ENCODE data around the gene ABCD1. TPM values are rescaled to one million over a fixed set of nuclear protein-coding genes. Genes with fewer than 3 reads are reported as not detected.
A peak's percentile ranks its signal among the peaks of the same experiment; 100 is the strongest.
"Not testable (repeated sequence)": the region's sequence is repeated elsewhere in the genome, so short reads cannot be mapped to it uniquely, and the experiment has no call there.

Gene ABCD1
- total and polyA plus RNA-seq, 9 donors, result 7.2 to 11.4 (median 9.2) TPM

DNA sequence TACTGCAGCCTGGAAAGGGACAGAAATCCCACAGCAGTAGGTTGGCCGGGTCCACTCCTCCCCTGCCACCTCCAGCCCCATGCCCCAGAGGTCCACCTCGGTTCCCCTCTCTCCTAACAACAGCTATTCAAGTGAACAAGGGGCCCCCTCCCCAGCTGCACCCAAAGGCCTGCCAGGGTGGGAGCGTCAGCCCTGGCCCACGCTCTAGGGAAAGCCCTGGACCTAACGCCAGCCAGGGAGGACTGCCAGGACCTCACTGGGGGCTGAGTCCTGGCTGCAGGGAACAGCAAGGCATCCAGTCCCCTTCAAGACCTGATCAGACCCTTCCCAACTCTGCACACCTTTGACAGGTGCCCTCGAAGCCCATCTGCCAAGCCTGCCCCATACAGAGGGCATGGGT is 23.7 kb upstream of the ABCD1 start:
- no peaks in the 10 kb centered on the region for H3K27me3 ChIP-seq (ENCODE audit: control insufficient read depth, insufficient read depth, low read length)
- no peak for DNase-seq
- no peaks in the 10 kb centered on the region for H3K9me3 ChIP-seq (replicated peaks; ENCODE audit: control insufficient read depth, low read depth, low read length)
- H3K4me1 ChIP-seq (ENCODE audit: control insufficient read depth, insufficient read depth, low read length), result peaks cover 27% of the 10 kb centered on the region
- H3K27ac ChIP-seq (ENCODE audit: low read length), result peak overlapping the region; percentile 35
- no peak overlapping the region for H3K4me3 ChIP-seq (ENCODE audit: low read length)
- peaks cover 27% of the 10 kb centered on the region for H3K36me3 ChIP-seq (ENCODE audit: control insufficient read depth, insufficient read depth, low read length)
- 67% methylated on average over 2 of the region's 6 CpGs for WGBS (ENCODE audit: insufficient coverage)

DNA sequence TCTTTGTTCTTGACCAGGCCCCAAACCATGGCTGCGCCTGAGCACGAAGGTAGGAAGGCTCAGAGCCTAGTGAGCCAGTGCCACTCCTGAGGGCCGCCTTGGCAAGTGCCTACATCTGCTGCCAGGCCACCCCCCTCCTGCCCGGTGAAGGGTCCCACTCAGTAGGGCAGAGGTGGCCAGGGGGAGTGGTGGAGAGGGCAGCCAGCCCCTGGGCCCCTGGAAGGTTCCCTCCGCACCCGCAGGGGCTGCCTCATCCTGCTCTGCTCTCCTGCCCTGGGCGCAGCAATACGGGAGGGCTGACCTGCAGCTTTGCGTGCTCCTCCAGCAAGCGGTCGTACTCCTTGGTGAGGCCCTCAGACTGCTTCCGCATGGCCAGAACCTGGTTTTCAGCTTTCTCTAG is 22.9 kb upstream of the ABCD1 start:
- 84% methylated on average over 8 of the region's 12 CpGs for WGBS (ENCODE audit: insufficient coverage)
- Histone ChIP-seq H3K36me3 (ENCODE audit: control insufficient read depth, insufficient read depth, low read length) (peaks cover 24% of the 10 kb centered on the region), H3K4me1 (ENCODE audit: control insufficient read depth, insufficient read depth, low read length) (peaks cover 27% of the 10 kb centered on the region), H3K9me3 (replicated peaks; ENCODE audit: control insufficient read depth, low read depth, low read length) (no peaks in the 10 kb centered on the region), H3K27me3 (ENCODE audit: control insufficient read depth, insufficient read depth, low read length) (no peaks in the 10 kb centered on the region), H3K4me3 (ENCODE audit: low read length) (no peak overlapping the region), H3K27ac (ENCODE audit: low read length) (no peak overlapping the region)
- no peak for DNase-seq

DNA sequence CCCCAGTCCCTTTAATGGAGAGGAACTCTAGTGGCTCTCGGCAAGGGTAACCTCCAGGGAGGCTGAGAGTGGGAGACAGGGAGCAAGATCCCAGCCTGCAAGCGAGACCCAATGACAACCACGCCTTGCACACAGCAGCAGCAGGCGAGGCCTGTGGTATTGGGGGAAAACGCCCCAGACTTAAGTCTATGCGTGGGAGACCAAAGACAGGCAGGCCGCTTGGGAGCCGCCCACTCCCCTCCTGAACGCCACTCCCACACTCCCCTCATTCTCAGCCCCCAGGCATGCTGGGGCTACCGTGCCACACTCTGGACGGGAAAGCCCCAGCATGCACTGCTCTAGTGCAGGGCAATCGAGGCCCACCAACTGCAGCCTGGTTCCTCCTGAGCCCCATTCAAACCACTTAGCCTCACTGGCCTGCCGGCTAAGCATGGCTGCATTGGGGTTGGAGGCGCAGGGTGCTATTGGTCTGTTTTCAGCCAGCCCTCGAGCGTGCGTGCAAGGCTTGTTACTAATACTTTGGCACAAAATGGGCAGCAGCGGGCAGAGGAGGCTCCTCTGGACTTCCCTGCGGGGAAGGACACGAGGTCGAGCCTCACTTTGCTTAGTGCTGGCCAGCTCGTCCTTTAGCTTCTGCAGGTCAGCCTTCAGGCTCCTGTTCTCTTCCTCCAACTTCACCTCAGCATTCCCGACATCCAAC is 22.2 kb upstream of the ABCD1 start:
- Histone ChIP-seq H3K27ac (ENCODE audit: low read length) (no peak overlapping the region), H3K9me3 (replicated peaks; ENCODE audit: control insufficient read depth, low read depth, low read length) (no peaks in the 10 kb centered on the region), H3K36me3 (ENCODE audit: control insufficient read depth, insufficient read depth, low read length) (peaks cover 20% of the 10 kb centered on the region), H3K27me3 (ENCODE audit: control insufficient read depth, insufficient read depth, low read length) (no peaks in the 10 kb centered on the region), H3K4me3 (ENCODE audit: low read length) (no peak overlapping the region), H3K4me1 (ENCODE audit: control insufficient read depth, insufficient read depth, low read length) (peaks cover 27% of the 10 kb centered on the region)
- 77% methylated on average over 15 of the region's 23 CpGs for WGBS (ENCODE audit: insufficient coverage)
- DNase-seq, result no peak

DNA sequence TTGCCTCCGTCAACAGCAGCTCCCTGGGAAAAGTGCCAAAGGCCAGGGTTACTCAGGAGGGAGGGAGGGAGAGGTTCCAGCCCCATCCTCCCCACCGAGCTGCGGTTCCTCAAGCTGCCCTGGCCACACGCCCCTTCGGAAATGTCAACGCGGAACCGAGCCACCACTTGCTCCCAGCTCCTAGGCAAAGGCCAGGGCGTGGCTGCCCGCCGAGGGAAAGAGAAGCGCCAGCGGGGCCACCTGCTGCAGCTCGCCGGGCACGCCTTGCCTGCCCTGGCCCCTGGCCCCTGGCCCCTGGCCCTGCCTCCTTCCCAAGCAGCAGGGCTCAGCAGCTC is 21.7 kb upstream of the ABCD1 start:
- Histone ChIP-seq H3K4me1 (ENCODE audit: control insufficient read depth, insufficient read depth, low read length) (peaks cover 29% of the 10 kb centered on the region), H3K27ac (ENCODE audit: low read length) (no peak overlapping the region), H3K27me3 (ENCODE audit: control insufficient read depth, insufficient read depth, low read length) (no peaks in the 10 kb centered on the region), H3K36me3 (ENCODE audit: control insufficient read depth, insufficient read depth, low read length) (peaks cover 20% of the 10 kb centered on the region), H3K9me3 (replicated peaks; ENCODE audit: control insufficient read depth, low read depth, low read length) (no peaks in the 10 kb centered on the region), H3K4me3 (ENCODE audit: low read length) (no peak overlapping the region)
- DNase-seq, result peak; percentile 39
- WGBS (ENCODE audit: insufficient coverage), result 85% methylated on average over 15 of the region's 16 CpGs

DNA sequence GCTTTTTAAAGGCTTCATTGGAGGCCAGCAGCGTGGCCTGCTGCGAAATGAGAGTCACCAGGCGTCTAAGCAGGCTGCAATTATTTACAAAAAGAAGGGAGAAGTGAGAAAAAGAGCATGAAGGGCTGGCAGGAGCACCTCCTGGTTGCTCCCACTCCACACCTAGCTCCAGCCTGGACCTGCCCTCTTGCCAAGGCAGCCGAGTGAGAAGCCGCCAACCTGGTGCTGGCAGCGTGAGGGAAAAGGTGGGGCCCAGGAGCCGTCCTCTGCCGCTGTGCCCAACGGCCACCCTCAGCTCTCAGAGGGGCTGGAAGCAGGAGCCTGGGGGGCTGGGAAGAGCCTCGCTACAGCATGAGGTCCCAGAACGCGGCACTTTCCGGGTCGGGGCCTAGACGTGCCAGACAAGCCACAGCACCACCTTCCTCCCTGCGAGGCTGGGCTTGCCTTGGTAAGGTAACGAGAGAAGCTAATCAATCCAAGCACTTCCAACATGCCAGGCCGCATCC is 20.6 kb upstream of the ABCD1 start:
- no peaks in the 10 kb centered on the region for H3K9me3 ChIP-seq (replicated peaks; ENCODE audit: control insufficient read depth, low read depth, low read length)
- no peak for DNase-seq
- peaks cover 21% of the 10 kb centered on the region for H3K36me3 ChIP-seq (ENCODE audit: control insufficient read depth, insufficient read depth, low read length)
- 80% methylated on average over 12 of the region's 18 CpGs for WGBS (ENCODE audit: insufficient coverage)
- H3K4me1 ChIP-seq (ENCODE audit: control insufficient read depth, insufficient read depth, low read length), result peaks cover 33% of the 10 kb centered on the region
- no peak overlapping the region for H3K4me3 ChIP-seq (ENCODE audit: low read length)
- H3K27ac ChIP-seq (ENCODE audit: low read length), result peak overlapping the region; percentile 82
- no peaks in the 10 kb centered on the region for H3K27me3 ChIP-seq (ENCODE audit: control insufficient read depth, insufficient read depth, low read length)

DNA sequence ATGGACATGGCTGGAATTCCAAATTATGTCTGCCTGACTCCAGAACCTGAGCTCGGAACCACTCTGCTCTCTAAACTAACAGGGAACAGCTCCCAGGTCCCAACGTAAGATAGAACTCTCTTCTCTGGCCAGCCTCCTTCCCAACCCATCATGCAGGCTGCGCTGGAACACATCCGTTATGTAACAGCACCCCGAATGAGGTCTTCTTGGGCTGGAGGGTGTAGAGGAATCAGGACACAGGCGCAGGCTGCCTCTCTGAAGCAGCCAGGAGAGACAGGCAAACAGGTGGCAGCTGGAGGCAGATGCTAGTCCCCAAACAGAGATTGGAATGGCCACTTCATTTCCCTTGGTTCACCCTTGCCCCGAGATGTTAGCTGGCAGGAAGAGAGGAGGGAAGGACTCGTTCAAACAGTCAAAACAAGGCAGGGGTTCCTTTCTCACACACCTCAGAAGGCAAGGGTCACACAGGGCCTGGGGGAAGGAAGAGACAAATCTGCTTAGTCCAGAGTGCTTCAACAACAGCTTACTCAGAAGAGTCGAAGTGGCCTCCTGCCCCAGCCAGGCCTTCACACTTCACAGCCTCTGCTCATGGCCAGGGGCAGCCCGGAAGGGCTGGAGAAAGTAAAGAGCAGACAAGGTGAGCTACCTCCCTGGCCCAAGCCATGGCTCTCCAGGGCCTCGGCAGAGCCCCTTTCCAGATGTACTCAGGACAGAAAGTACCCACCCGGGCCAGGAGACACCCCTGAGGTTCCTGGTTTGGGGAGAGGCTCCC is 19.8 kb upstream of the ABCD1 start:
- peaks cover 33% of the 10 kb centered on the region for H3K4me1 ChIP-seq (ENCODE audit: control insufficient read depth, insufficient read depth, low read length)
- peak overlapping the region; percentile 82 for H3K27ac ChIP-seq (ENCODE audit: low read length)
- H3K27me3 ChIP-seq (ENCODE audit: control insufficient read depth, insufficient read depth, low read length); H3K4me3 ChIP-seq (ENCODE audit: low read length); DNase-seq; H3K9me3 ChIP-seq (replicated peaks; ENCODE audit: control insufficient read depth, low read depth, low read length): not testable (repeated sequence)
- WGBS (ENCODE audit: insufficient coverage), result 77% methylated on average over 4 of the region's 12 CpGs
- peaks cover 28% of the 10 kb centered on the region for H3K36me3 ChIP-seq (ENCODE audit: control insufficient read depth, insufficient read depth, low read length)

DNA sequence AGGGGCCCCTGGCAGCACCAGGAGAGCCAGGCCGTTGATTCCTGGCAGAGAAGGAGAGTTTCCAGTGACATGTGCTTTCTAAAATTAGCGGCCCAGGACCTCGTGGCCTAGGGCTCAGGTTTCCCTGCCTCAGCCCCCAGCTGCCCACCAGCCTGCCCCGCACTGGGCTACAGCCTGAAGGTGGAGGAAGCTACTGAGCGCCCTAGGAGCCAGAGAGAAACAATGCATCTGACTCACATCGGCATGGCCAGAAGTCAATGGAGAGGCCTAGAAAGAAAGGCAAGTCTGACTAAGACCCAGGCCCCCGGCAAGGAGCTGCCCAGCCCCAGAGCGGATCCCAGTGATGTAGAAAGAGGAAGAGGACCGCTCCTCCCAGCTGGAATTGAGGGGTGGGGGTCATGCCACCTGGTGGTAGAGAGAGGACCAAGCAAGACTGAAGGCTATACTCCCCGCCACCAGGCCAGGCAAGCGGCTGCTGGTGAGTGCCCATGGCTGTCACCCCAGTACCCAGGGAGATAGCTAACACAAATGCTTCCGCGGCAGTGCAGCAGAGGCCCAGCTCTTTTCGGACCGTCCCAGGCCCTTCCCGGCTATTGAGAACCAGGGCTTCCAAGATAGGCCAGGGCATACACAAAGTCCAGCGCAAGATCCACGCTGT is 19.1 kb upstream of the ABCD1 start:
- peaks cover 31% of the 10 kb centered on the region for H3K36me3 ChIP-seq (ENCODE audit: control insufficient read depth, insufficient read depth, low read length)
- peak; percentile 38 for DNase-seq
- H3K27ac ChIP-seq (ENCODE audit: low read length), result peak overlapping the region; percentile 82
- not testable (repeated sequence) for H3K9me3 ChIP-seq (replicated peaks; ENCODE audit: control insufficient read depth, low read depth, low read length); H3K27me3 ChIP-seq (ENCODE audit: control insufficient read depth, insufficient read depth, low read length)
- peak overlapping the region; percentile 35 for H3K4me3 ChIP-seq (ENCODE audit: low read length)
- WGBS (ENCODE audit: insufficient coverage), result 80% methylated on average over 17 of the region's 18 CpGs
- peaks cover 33% of the 10 kb centered on the region for H3K4me1 ChIP-seq (ENCODE audit: control insufficient read depth, insufficient read depth, low read length)

DNA sequence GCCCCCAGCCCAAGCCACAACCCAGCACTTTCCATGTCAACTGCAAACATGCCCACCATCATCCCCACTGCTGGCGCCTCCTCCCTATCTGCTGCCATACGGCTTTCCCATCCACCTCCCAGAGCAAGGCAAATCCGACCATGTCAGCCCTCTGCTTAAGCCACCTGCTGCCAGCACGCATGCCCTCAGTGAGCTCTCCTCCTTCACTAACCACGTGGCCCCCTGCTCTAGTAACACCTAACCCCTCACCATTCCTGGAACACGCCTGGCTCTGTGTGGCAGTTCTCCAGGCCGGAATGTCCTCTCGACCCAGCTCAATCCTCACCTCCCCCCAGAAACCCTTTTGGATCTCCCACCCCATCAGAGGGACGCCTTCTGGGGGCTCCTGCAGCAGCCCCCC is 17.9 kb upstream of the ABCD1 start:
- H3K27ac ChIP-seq (ENCODE audit: low read length), result peak overlapping the region; percentile 82
- DNase-seq, result no peak
- H3K4me1 ChIP-seq (ENCODE audit: control insufficient read depth, insufficient read depth, low read length), result peaks cover 28% of the 10 kb centered on the region
- no peak overlapping the region for H3K4me3 ChIP-seq (ENCODE audit: low read length)
- H3K36me3 ChIP-seq (ENCODE audit: control insufficient read depth, insufficient read depth, low read length), result peaks cover 30% of the 10 kb centered on the region
- 81% methylated on average over 9 of the region's 9 CpGs for WGBS (ENCODE audit: insufficient coverage)
- H3K27me3 ChIP-seq (ENCODE audit: control insufficient read depth, insufficient read depth, low read length), result no peaks in the 10 kb centered on the region
- H3K9me3 ChIP-seq (replicated peaks; ENCODE audit: control insufficient read depth, low read depth, low read length), result no peaks in the 10 kb centered on the region

DNA sequence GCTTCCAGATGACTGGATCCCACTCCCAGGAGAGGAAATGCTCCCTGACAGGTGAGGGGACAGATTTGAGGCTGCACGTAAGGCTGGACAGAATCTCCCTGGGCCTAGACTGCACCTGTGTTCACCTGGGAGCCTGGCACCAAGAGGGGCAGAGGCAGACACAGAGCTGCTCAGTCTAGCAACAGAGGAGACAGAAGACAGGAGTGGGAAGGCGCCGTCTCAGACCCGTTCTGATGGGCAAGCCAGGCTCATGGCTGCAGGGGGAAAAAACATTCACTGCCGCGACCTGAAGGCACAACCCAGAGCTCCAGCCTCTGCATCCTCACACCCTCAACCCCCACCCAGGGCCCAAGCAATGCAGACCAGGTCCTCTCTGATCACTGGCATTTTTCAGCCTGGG is 17.2 kb upstream of the ABCD1 start:
- H3K27me3 ChIP-seq (ENCODE audit: control insufficient read depth, insufficient read depth, low read length), result no peaks in the 10 kb centered on the region
- no peak overlapping the region for H3K4me3 ChIP-seq (ENCODE audit: low read length)
- H3K9me3 ChIP-seq (replicated peaks; ENCODE audit: control insufficient read depth, low read depth, low read length), result no peaks in the 10 kb centered on the region
- peaks cover 24% of the 10 kb centered on the region for H3K4me1 ChIP-seq (ENCODE audit: control insufficient read depth, insufficient read depth, low read length)
- no peak overlapping the region for H3K27ac ChIP-seq (ENCODE audit: low read length)
- no peak for DNase-seq
- peaks cover 27% of the 10 kb centered on the region for H3K36me3 ChIP-seq (ENCODE audit: control insufficient read depth, insufficient read depth, low read length)
- 84% methylated on average over 5 of the region's 6 CpGs for WGBS (ENCODE audit: insufficient coverage)

DNA sequence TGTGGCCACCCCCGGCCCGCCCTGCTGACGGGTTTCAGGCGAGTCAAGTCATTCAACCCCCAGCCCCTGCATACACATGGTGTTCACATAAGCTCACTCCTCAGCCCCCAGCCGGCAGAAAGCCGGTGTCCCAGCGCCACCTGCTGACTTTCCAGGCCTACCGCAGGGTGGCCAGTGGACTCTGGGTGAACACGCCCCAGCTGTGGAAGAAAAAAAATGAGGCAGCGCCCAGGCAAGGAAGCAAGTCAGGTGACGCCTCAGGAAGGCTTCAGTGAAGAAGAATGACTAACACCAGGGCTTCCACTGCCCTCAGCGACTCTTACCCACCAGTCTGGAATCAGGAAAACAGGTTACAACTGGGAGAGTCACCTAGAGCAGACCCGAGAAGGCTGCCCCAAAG is 16.2 kb upstream of the ABCD1 start:
- 11% methylated on average over 8 of the region's 13 CpGs for WGBS (ENCODE audit: insufficient coverage)
- no peak overlapping the region for H3K4me3 ChIP-seq (ENCODE audit: low read length)
- peaks cover 17% of the 10 kb centered on the region for H3K4me1 ChIP-seq (ENCODE audit: control insufficient read depth, insufficient read depth, low read length)
- H3K9me3 ChIP-seq (replicated peaks; ENCODE audit: control insufficient read depth, low read depth, low read length), result no peaks in the 10 kb centered on the region
- peaks cover 28% of the 10 kb centered on the region for H3K36me3 ChIP-seq (ENCODE audit: control insufficient read depth, insufficient read depth, low read length)
- peak overlapping the region; percentile 18 for H3K27ac ChIP-seq (ENCODE audit: low read length)
- no peaks in the 10 kb centered on the region for H3K27me3 ChIP-seq (ENCODE audit: control insufficient read depth, insufficient read depth, low read length)
- DNase-seq, result peak; percentile 74
